ENCODE measurements around the gene TGIF2.

TGIF2 gene

DNA sequence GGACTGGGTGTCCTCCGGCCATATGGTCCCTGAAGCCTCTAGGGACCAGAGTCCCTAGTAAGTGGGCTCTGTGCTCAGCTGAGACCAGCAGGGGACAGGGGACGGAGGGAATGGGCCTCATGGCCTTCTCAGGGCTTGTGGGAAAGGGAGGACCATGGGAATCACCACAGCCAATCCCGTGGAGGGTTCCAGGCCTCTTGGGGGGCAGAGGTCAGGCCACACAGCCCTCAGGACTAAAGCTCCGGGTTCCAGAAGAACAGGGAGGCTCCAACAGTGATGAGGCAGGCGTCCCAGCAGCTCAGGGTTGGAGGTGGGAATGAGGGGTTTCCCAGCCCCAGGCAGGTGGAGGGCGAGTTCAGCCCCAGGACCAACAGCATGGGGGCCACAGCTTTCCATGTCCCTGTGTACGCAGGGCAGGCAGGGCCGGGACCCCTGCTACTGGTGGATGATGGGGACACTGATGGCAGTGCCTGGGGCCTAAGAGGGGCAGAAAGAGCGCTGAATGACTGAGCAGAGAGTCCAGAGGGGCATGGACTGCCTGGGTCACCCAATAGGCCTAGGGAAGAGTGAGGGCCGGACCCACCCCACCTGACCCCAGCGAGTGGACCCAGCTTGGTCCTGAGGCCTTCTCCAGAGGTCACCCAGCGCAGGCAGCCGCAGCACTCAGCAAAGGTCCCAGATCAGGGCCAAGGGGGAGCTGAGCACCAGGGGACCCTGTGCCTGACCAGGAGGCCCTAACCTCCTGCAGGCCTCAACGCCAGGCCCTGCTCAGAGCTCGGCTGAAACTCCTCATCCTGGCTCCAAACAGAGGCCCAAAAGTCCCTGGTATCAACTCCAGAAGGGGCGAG lies 23.2 kb upstream of the TGIF2 start:
- Histone ChIP-seq H3K4me3 (IDR thresholded peaks at IDR 0.05; ENCODE audit: insufficient read depth, low read depth, low read length) (no peak overlapping the region), H2AFZ (ENCODE audit: low read depth) (no peak overlapping the region), H3K27ac (no peak overlapping the region), H4K20me1 (ENCODE audit: insufficient read depth) (no peaks in the 10 kb centered on the region), H3K36me3 (ENCODE audit: insufficient read depth) (no peaks in the 10 kb centered on the region), H3K27me3 (ENCODE audit: insufficient read depth, low read depth) (no peaks in the 10 kb centered on the region), H3K4me2 (no peak overlapping the region), H3K79me2 (ENCODE audit: insufficient read depth, low read depth) (no peaks in the 10 kb centered on the region), H3K4me1 (ENCODE audit: low read depth, poor library complexity, severe bottlenecking) (no peaks in the 10 kb centered on the region), H3K9ac (no peak overlapping the region)
- TF ChIP-seq, protein P1, sequence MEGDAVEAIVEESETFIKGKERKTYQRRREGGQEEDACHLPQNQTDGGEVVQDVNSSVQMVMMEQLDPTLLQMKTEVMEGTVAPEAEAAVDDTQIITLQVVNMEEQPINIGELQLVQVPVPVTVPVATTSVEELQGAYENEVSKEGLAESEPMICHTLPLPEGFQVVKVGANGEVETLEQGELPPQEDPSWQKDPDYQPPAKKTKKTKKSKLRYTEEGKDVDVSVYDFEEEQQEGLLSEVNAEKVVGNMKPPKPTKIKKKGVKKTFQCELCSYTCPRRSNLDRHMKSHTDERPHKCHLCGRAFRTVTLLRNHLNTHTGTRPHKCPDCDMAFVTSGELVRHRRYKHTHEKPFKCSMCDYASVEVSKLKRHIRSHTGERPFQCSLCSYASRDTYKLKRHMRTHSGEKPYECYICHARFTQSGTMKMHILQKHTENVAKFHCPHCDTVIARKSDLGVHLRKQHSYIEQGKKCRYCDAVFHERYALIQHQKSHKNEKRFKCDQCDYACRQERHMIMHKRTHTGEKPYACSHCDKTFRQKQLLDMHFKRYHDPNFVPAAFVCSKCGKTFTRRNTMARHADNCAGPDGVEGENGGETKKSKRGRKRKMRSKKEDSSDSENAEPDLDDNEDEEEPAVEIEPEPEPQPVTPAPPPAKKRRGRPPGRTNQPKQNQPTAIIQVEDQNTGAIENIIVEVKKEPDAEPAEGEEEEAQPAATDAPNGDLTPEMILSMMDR (conservative IDR thresholded peaks at IDR 0.05; ENCODE audit: low read depth, low read length), result no peak

DNA sequence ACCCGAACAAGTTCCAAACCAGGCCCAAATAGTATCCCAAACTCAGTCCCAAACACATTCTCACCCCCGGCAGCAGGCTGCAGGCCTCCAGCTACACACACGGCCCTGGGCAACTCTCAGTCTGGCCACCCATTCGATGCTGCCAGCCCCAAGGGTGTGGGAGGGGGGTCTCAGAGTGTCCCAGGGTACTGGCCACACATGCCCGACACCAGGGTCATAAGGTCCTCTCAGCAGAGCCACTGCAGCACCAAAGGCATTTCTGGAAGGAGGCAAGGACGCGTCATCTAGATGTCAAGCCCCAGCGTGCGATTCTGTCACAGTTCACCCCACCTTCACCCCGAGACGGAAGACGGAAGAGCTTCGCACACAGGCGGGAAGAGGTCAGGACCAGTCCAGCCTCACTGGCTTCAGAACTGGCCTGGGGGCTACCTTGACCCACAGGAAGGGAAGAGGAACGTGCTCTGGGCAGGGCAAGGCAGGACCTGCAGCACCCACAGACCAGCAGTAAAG lies 22.6 kb upstream of the TGIF2 start:
- Histone ChIP-seq H3K36me3 (ENCODE audit: insufficient read depth) (no peaks in the 10 kb centered on the region), H3K4me3 (IDR thresholded peaks at IDR 0.05; ENCODE audit: insufficient read depth, low read depth, low read length) (no peak overlapping the region), H3K9ac (no peak overlapping the region), H3K27me3 (ENCODE audit: insufficient read depth, low read depth) (no peaks in the 10 kb centered on the region), H3K4me2 (no peak overlapping the region), H4K20me1 (ENCODE audit: insufficient read depth) (no peaks in the 10 kb centered on the region), H3K4me1 (ENCODE audit: low read depth, poor library complexity, severe bottlenecking) (no peaks in the 10 kb centered on the region), H3K79me2 (ENCODE audit: insufficient read depth, low read depth) (no peaks in the 10 kb centered on the region), H2AFZ (ENCODE audit: low read depth) (no peak overlapping the region), H3K27ac (no peak overlapping the region)
- TF ChIP-seq, protein P1 (conservative IDR thresholded peaks at IDR 0.05; ENCODE audit: low read depth, low read length), result no peak

DNA sequence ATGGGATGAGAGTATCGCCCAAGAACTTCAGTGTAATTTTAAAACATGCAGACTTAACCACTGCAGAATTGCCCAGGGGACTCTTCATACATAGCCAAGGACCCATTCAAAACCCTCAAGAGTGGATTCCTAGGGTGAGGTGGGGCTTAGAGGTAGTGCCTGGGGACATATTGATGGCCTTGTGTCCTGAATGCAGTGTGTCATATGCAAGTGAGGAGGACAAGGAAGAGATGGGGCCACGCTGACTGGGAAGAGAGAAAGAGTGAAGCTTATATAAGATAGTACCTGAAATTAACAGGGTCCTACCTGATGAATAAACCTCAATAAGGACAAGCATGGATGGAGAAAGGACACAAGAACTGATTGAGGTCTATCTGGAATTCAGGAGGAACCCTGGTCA lies 18.1 kb upstream of the TGIF2 start:
- H2AFZ ChIP-seq (ENCODE audit: low read depth), result no peak overlapping the region
- TF ChIP-seq, protein P1 (conservative IDR thresholded peaks at IDR 0.05; ENCODE audit: low read depth, low read length), result no peak
- H3K9ac ChIP-seq, result no peak overlapping the region
- peaks cover 10% of the 10 kb centered on the region for H3K4me1 ChIP-seq (ENCODE audit: low read depth, poor library complexity, severe bottlenecking)
- no peaks in the 10 kb centered on the region for H4K20me1 ChIP-seq (ENCODE audit: insufficient read depth)
- H3K4me2 ChIP-seq, result no peak overlapping the region
- H3K27me3 ChIP-seq (ENCODE audit: insufficient read depth, low read depth), result no peaks in the 10 kb centered on the region
- H3K36me3 ChIP-seq (ENCODE audit: insufficient read depth), result no peaks in the 10 kb centered on the region
- no peak overlapping the region for H3K4me3 ChIP-seq (IDR thresholded peaks at IDR 0.05; ENCODE audit: insufficient read depth, low read depth, low read length)
- H3K27ac ChIP-seq, result no peak overlapping the region
- no peaks in the 10 kb centered on the region for H3K79me2 ChIP-seq (ENCODE audit: insufficient read depth, low read depth)

DNA sequence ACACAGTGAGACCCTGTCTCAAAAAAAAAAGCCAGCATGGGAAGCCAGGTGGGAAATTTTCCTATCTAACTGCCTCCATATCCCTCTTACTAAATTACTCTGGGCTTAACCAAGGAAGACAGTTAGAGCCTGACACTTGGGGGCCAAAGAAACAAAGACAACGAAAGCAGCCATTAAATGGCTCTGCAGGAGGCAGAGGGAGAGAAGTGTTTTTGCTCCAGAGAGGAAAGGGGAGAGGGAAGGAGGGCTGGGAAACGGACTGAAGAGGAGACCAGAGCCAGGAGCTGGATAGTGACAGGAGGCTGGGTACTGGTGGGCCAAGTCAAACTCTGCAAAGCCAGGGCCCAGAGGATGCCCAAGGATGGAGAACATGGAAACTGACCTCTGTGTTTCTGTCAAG lies 10.7 kb upstream of the TGIF2 start:
- Histone ChIP-seq H3K4me3 (IDR thresholded peaks at IDR 0.05; ENCODE audit: insufficient read depth, low read depth, low read length) (no peak overlapping the region), H3K4me2 (no peak overlapping the region), H3K4me1 (ENCODE audit: low read depth, poor library complexity, severe bottlenecking) (no peaks in the 10 kb centered on the region), H3K9ac (no peak overlapping the region), H3K27me3 (ENCODE audit: insufficient read depth, low read depth) (no peaks in the 10 kb centered on the region), H2AFZ (ENCODE audit: low read depth) (no peak overlapping the region), H4K20me1 (ENCODE audit: insufficient read depth) (no peaks in the 10 kb centered on the region), H3K27ac (no peak overlapping the region), H3K79me2 (ENCODE audit: insufficient read depth, low read depth) (no peaks in the 10 kb centered on the region), H3K36me3 (ENCODE audit: insufficient read depth) (no peaks in the 10 kb centered on the region)
- TF ChIP-seq, protein P1 (conservative IDR thresholded peaks at IDR 0.05; ENCODE audit: low read depth, low read length), result no peak
